Activated naive CD8-positive, alpha-beta T cell treated with anti-CD3 and anti-CD28 coated beads, Interleukin-2, amount 10 ng/mL, durations not matched to agents 7 days and 5 days (primary cell): ENCODE measurements around the gene ARID3C. TPM values are rescaled to one million over a fixed set of nuclear protein-coding genes. Genes with fewer than 3 reads are reported as not detected.

Source experiments
- ATAC-seq: fragments of 150-1000 bp; cut with Tn5 transposase; one replicate; pipeline ENCODE4 v1.10.0; 2021; ENCODE audit warnings: low read depth, moderate library complexity
- POLR2A ChIA-PET: fragments of 350-600 bp; sonication (Branson Sonifier 250); formaldehyde crosslinking; loops from one replicate; lab custom pipeline; 2021; ENCODE audit warnings: antibody characterized with exemption; lab: Charles Lee
- DNase-seq: peaks from one replicate; pipeline ENCODE4 v3.0.0; 2021
- H3K27ac Mint-ChIP-seq: one replicate; pipeline ENCODE4 v1.8.0; 2022; ENCODE audit warnings: mild to moderate bottlenecking, mixed read lengths
- H3K27me3 Mint-ChIP-seq: one replicate; pipeline ENCODE4 v1.8.0; 2022; ENCODE audit warnings: mild to moderate bottlenecking, moderate library complexity, mixed read lengths
- H3K36me3 Mint-ChIP-seq: one replicate; pipeline ENCODE4 v1.8.0; 2021; ENCODE audit warnings: mild to moderate bottlenecking, mixed read lengths
- H3K4me1 Mint-ChIP-seq: one replicate; pipeline ENCODE4 v1.8.0; 2021; ENCODE audit warnings: mixed read lengths
- H3K4me3 Mint-ChIP-seq: one replicate; pipeline ENCODE4 v1.8.0; 2022; ENCODE audit warnings: mild to moderate bottlenecking, moderate library complexity, mixed read lengths
- H3K9me3 Mint-ChIP-seq: one replicate; pipeline ENCODE4 v1.8.0; 2021; ENCODE audit warnings: mixed read lengths
- total RNA-seq, 2 experiments: library from RNA; stranded (reverse); gene quantifications; one replicate each; pipeline ENCODE4 v1.2.3, GENCODE V29; 2021

The ARID3C gene
- total RNA-seq, 2 experiments from 2014 or later = not detected

- Mint-ChIP-seq H3K27me3 (peaks cover 67% of the 10 kb centered on the region), H3K36me3 (no peaks in the 10 kb centered on the region), H3K9me3 (no peaks in the 10 kb centered on the region), H3K4me1 (peaks cover 20% of the 10 kb centered on the region), H3K27ac (no peak overlapping the region), H3K4me3 (peak overlapping the region; percentile 33)
- DNase-seq (no peak), ATAC-seq (no peak)
- POLR2A ChIA-PET = interaction anchor here (0.6 to 0.9 kb wide), 2 partner anchors 45 to 167 kb away, joined by 3 to 4 read pairs; partner anchors contain the start of gene SIGMAR1
Measured at GRCh38 chr9:34591917-34592866, 36.7 kb downstream of the ARID3C start.

- no peaks in the 10 kb centered on the region for H3K9me3 Mint-ChIP-seq
- peaks cover 20% of the 10 kb centered on the region for H3K4me1 Mint-ChIP-seq
- H3K27ac Mint-ChIP-seq = no peak overlapping the region
- H3K4me3 Mint-ChIP-seq = peak overlapping the region; percentile 66
- POLR2A ChIA-PET = interaction anchor here (0.9 kb wide), 1 partner anchor 46 kb away, joined by 4 read pairs; the partner anchor contains the start of gene SIGMAR1
- DNase-seq = peak; percentile 89
- peak; percentile 70 for ATAC-seq
- peaks cover 73% of the 10 kb centered on the region for H3K27me3 Mint-ChIP-seq
- H3K36me3 Mint-ChIP-seq = no peaks in the 10 kb centered on the region
Measured at GRCh38 chr9:34591248-34591916, 37.5 kb downstream of the ARID3C start.

DNA sequence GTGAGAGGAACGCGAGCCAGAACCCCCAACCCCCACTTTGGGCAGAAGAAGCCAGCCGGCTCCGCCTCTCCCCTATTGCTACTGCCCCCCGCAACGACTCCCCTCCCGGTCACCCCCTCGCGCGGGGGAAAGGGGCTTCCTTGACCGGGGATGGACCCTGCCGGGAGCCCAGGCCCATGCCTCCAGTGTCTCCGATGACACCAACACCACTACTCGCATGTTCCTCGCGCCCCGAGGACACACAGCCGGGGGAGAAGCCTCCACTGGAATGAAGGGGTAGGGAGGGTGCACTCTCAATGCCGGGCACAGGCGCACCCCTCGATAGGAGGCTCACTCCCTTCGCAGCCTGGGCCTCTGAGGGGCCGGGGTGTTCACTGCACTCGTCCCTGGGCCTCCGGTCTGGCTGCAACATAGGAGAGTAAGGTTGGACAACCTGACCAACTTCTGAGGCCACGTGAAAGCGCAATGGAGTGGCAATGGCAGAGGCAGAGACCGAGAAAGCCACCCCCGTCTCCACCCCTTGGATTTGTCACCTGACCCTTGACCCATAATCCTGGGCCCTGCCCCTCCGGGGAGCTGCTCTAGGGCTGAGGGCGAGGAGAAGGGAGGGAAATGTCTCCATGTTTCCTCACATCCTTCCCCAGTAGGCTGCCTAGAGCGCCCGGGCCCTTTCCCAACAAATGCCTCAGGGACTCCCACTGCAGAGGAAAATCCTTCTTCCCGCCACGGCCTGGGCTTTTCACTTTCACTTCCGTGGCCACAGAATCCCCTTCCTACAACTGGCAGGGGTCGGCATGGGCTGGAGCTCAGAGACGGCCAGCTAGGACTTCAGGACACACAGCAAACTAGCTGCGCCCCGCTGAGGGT, 38.3 kb downstream of the ARID3C start:
- Mint-ChIP-seq H3K4me3 (peak overlapping the region; percentile 66), H3K9me3 (no peaks in the 10 kb centered on the region), H3K4me1 (peaks cover 20% of the 10 kb centered on the region), H3K27me3 (peaks cover 80% of the 10 kb centered on the region), H3K36me3 (no peaks in the 10 kb centered on the region), H3K27ac (no peak overlapping the region)
- DNase-seq (peak; percentile 45), ATAC-seq (no peak)
- POLR2A ChIA-PET = no interaction called here

DNA sequence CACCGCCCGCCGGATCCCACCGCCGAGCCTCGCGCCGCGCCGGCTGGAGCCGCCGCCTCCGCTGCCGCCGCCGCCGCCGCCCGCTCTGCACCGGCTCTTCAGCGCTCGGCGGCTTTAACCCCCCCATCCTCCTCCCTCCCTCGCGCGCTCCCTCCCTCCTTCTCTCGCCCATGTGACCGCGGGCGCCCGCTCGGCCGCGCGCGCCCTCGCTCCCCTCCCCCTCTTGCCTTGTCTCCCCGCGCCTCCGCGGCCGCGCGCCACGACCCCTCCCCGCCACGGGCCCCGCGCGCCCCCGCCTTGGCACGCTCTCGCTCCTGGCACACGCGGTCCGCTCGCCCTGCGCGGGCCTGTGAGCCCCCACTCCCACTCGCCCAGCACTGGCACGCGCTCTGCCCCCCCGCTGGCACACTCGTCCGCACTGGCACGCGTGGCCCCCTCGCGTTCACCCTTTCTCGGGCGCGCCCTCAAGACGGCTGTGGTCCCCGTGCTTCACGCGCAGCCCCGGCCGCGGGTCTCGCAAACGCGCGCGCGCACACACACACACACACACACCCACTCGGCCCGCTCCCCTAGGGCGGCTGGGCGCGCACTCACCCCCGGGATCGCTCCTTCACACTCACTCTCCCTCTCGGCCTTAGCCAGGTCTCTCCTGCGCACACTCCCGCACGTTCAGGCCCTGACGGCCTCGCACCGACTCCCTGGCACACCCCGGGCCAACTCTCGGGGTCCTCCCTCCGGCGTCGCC, 39.1 kb downstream of the ARID3C start, which contains the start of gene CNTFR:
Gene CNTFR, minus strand, starts transcription at position 89 of the 745 bp plus-strand sequence. CDS start 20,743 bp downstream, outside the sequence.
- DNase-seq = peak; percentile 44

DNA sequence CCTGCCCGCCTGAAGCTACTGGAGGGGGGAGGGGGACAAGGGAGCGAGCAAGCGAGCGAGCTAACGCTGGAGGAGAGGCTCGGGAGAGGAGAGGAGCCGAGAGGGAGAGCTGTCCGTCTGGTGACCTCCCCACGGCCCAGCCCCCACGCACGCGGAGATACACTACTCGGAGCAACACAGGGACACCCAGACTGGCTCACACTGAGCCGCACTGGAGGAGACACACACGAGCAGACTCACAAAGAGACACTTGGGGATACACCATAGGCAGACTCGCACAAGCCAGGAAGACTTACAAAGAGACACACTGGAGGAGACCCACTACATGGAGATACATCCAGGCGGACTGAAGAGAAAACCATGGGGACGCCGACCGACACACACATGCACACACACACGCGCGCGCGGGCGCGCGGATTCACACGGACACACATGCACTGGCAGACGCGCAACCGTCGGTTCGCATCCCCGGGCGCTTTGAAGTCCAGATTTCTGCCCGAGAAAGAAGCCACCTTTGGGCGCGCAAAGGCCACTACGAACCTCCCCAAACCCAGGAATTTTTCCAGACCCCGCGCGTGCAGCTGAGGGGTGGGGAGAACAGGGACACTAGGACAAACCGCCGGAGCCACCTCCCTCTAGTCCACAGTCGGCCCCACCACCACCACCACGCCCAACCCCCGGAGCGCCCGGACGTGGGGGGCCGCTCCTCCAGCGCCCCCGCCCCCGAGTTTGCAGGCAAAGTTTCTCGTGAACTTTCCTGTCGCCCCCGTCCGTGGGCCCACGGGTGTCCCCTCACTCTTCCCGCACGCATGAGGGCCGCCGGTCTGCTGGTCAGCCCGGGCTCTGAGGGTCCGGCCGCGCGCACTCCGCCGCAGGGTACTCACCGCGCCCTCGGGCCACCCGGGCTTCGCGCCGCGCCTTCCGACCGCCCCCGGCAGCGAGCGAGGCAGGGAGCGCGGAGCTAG, 39.9 kb downstream of the ARID3C start:
- POLR2A ChIA-PET = no interaction called here
- DNase-seq = no peak
- Mint-ChIP-seq H3K4me1 (peaks cover 20% of the 10 kb centered on the region), H3K27me3 (peaks cover 85% of the 10 kb centered on the region), H3K4me3 (peak overlapping the region; percentile 53), H3K27ac (no peak overlapping the region), H3K9me3 (no peaks in the 10 kb centered on the region), H3K36me3 (no peaks in the 10 kb centered on the region)
- ATAC-seq = no peak

More for the DNA sequence above, 39.1 kb downstream of the ARID3C start, which contains the start of gene CNTFR:
- Mint-ChIP-seq H3K36me3 (no peaks in the 10 kb centered on the region), H3K27me3 (peaks cover 81% of the 10 kb centered on the region), H3K9me3 (no peaks in the 10 kb centered on the region), H3K4me3 (peak within 1 kb of the TSS; percentile 66), H3K4me1 (peaks cover 20% of the 10 kb centered on the region), H3K27ac (no peak within 1 kb of the TSS)
- ATAC-seq = no peak
- POLR2A ChIA-PET = no interaction called here

DNA sequence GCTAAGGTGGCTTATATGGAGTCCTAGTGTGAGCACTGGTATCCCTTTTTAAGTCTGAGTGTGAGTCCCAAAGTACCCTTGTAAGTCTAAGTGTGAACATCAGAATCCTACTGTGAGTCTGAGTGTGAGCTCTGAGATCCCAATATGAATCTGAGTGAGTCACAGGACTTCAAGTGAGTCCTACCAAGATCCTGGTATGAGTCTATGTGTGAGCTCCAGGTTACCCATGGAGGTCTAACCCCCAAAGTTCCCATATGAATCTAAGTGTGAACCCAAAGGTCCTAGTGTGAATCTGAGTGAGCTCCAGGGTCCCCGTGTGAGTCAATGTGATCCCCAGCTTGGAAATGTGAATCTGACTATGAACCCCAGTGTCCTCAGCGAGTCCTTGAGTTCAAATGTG, 41.6 kb downstream of the ARID3C start:
- DNase-seq (no peak), ATAC-seq (no peak)
- POLR2A ChIA-PET = no interaction called here
- Mint-ChIP-seq H3K9me3 (no peaks in the 10 kb centered on the region), H3K4me3 (no peak overlapping the region), H3K27ac (no peak overlapping the region), H3K27me3 (peaks cover 74% of the 10 kb centered on the region), H3K36me3 (no peaks in the 10 kb centered on the region), H3K4me1 (peaks cover 14% of the 10 kb centered on the region)

DNA sequence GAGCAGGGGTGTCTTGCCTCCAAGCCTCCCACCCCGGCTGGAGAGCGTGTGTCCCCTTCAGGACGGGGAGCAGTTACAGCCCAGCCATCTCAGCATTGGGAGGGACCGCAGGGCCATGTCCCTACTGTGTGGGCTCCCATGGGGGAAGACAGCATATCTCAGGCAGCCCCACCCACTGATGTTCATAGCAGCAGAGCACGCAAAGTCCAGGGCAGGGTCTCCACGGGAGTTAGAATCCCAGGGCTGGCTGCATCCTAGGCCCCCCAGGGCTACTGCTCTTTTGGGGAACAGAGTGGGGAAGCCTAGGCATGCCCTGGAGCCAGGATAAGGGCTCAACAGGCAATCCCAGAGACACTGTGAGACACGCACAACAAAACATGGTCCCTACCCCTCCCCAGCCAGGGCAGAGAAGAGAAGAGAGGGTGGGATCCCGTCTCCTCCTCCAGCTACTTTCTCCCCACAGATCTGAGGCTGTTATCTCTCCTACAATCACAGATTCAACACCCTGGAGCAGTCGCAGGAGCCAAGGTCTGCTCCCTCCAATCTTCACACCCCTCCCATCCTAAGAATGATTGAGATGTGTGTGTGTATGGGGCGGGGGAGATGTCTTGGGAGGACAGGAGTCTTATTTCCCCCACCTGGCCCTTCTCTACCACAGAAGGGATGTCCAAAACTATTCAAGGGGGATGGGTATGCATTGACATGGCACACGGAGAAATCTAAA, 42.8 kb downstream of the ARID3C start:
- no peak for ATAC-seq
- POLR2A ChIA-PET = interaction anchor here (0.6 kb wide), 1 partner anchor 29 kb away, joined by 3 read pairs; no protein-coding TSS in a partner anchor
- Mint-ChIP-seq H3K4me3 (no peak overlapping the region), H3K9me3 (no peaks in the 10 kb centered on the region), H3K4me1 (peaks cover 11% of the 10 kb centered on the region), H3K27me3 (peaks cover 66% of the 10 kb centered on the region), H3K36me3 (no peaks in the 10 kb centered on the region), H3K27ac (no peak overlapping the region)
- DNase-seq = no peak

DNA sequence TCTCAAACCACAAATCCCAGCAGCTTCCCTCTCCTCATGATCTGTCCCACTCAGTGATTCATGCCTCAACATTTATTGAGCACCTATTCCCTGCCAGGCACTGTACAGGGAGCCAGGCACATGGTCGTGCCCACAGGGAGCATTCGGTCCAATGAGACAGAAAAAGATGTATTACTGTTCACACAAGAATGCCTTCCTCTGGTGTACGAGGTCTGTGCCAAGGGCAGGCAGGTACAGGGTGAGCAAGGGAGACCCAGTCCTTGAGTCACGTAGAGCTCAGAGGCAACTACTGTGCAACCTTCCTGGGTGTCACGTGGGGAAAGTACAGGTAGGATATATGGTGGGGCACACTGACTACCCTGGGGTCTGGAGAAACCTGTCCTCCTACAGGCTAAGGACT, 43.9 kb downstream of the ARID3C start:
- ATAC-seq (no peak), DNase-seq (no peak)
- H3K4me3 Mint-ChIP-seq = no peak overlapping the region
- peaks cover 4% of the 10 kb centered on the region for H3K4me1 Mint-ChIP-seq
- H3K9me3 Mint-ChIP-seq = no peaks in the 10 kb centered on the region
- POLR2A ChIA-PET = no interaction called here
- peaks cover 68% of the 10 kb centered on the region for H3K27me3 Mint-ChIP-seq
- no peaks in the 10 kb centered on the region for H3K36me3 Mint-ChIP-seq
- no peak overlapping the region for H3K27ac Mint-ChIP-seq

DNA sequence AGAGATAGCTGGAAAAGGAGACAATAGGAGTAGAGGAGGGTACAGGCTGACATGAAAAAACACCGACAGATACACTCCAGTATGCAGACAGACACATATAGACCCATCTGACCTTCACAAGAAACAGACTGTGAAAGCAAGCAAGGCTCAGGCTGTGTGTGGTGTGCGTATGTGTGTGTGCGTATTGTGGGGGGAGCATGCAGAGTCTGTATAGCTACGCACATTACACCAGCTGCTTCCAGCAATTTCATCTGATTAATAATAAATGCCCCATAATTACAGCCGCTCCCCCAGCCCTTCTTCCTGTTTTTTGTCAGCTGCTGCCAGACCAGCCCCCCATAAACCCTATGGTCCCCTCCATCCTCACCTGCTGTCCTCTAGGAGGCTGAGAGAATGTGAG, 46.1 kb downstream of the ARID3C start:
- Mint-ChIP-seq H3K27me3 (peaks cover 69% of the 10 kb centered on the region), H3K36me3 (no peaks in the 10 kb centered on the region), H3K27ac (no peak overlapping the region), H3K4me3 (no peak overlapping the region), H3K9me3 (no peaks in the 10 kb centered on the region), H3K4me1 (peaks cover 2% of the 10 kb centered on the region)
- no peak for DNase-seq
- ATAC-seq = no peak
- POLR2A ChIA-PET = no interaction called here

- Mint-ChIP-seq H3K4me3 (no peak overlapping the region), H3K27ac (no peak overlapping the region), H3K9me3 (no peaks in the 10 kb centered on the region), H3K27me3 (peaks cover 67% of the 10 kb centered on the region), H3K36me3 (no peaks in the 10 kb centered on the region), H3K4me1 (peaks cover 3% of the 10 kb centered on the region)
- POLR2A ChIA-PET = no interaction called here
- ATAC-seq (no peak), DNase-seq (no peak)
Measured at GRCh38 chr9:34581318-34581717, 47.5 kb downstream of the ARID3C start.

- DNase-seq (no peak), ATAC-seq (no peak)
- Mint-ChIP-seq H3K27ac (no peak overlapping the region), H3K9me3 (no peaks in the 10 kb centered on the region), H3K36me3 (no peaks in the 10 kb centered on the region), H3K4me1 (peaks cover 3% of the 10 kb centered on the region), H3K4me3 (no peak overlapping the region), H3K27me3 (peaks cover 64% of the 10 kb centered on the region)
- POLR2A ChIA-PET = no interaction called here
Measured at GRCh38 chr9:34580358-34580757, 48.5 kb downstream of the ARID3C start.
